HG03139 (cell line): ENCODE measurements around the gene UCK2.

ENCODE experiments used
- ATAC-seq: cut with Tn5 transposase; IDR thresholded peaks from one replicate; pipeline ENCODE4 v1.9.1; 2021; ENCODE audit not compliant: unreplicated experiment

The UCK2 gene

DNA sequence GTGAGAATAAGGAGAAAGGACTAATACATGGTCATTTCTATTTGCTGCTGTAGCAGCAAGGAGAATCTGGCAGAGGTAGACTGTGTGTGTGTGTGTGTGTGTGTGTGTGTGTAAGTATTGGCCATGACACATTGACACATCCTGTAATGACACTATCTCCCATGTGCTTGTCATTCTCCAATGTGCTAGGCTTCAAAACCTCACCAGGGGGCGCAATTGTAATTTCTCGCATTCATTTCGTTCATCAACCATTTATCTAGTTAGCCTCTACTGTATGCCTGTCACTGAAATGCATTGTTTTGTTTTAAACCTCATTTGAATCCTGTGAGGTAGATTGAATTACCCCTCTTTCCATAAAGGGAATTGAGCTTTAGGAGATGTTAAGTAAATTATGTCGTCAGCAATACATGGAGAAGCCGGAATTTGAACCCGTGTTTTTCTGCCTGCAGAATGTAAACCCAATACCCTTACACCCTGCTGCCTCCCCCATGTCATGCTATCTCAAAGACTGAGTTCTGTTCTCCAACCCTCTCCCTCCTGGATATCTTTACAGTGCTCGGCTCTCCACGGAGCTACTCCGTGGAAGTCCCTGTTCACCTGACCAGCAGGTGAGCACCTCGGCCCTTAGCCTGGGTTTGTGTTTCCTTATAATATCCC, 100.8 kb downstream of the UCK2 start:
- peak; percentile 42 for ATAC-seq

DNA sequence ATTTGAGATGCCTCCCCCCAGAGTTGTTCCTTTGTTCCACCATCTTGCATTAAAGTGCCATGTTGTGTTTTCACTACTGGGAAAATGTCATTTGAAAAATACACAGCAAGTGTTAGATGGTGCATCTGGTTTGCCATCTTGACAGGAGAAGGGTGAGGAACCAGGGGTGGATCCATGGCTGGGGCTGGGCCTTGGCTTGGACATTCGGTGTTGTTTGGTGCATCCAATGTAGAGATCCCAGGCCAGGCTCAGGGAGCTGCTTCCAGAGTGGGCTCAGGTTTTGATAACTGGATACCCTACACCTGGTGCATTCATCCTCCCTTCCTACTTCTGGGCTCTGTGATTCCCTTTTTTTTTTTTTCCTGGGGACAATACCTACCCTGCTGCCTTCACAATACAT, 103.5 kb downstream of the UCK2 start:
- ATAC-seq: no peak

DNA sequence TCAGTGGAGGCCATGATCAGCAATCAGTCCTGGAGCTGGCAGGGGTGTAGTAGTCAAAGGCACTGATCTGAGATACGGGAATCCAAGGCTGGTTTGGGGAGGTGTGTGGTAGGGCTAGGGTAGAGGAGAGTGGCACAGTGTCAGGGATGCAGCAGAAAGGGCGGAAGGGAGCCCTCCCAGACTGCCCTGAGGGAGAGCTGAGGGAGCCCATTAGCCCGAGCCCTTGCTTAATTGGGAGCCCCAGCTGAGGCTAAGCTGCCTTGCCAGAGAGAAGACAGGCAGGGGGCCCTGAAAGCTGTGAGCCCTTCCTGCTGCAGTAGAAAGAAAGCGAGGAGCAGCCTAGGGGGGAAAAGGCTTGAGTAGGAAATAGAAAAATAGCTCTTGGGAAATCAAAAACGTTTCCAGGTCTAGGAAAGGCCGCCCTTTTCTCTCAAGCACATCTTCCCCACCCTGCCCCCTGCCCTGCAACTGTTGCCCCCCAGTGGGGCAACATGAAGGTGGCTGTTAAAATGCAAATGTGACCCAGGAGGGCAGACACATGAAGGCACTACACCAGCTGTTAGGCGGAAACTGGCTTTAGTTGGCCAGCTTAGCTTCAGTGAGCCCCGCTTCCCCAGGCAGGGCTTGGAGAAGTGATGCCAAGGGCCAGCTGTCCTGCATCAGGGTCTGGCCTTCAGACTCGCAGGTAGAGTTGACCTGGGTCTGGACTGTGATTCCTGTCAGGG, 106.2 kb downstream of the UCK2 start:
- ATAC-seq: no peak

DNA sequence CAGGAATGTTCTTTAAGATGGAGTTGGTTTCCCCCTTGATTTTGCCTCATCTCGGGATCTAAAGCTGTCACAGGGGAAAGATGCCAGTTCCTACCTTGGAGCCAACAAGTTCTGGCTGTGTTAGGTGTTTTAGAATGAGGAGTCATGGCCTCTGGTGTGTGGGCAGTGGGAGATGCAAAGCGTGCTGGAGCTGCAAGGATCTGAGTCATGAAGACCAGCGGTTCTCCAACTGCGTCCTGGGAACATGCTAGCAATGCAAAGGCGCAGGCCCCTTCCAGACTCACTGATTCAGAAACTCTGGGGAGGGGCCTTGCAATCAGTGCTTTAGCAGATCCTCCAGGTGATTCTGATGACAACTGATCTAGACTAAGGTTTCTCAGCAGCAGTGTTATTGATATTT, 109.1 kb downstream of the UCK2 start:
- ATAC-seq: no peak

DNA sequence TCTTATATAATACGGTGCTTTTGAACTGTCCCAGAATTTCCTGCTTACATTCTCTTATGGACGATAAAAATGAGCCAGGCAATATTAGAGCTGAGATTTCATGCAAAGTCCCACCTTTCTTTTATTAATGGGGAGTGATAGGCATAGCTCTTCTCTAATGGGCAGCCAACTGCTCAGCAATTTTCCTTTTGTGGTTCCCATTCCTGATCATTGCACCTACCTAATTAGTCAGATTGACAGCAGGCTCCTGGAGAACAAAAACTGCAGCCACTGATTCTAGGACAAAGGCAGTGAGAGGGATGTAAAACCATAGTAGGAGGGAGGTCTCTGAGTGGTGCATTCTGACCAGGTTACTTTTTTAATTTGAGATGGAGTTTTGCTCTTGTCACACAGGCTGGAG, 110.4 kb downstream of the UCK2 start:
- no peak for ATAC-seq

DNA sequence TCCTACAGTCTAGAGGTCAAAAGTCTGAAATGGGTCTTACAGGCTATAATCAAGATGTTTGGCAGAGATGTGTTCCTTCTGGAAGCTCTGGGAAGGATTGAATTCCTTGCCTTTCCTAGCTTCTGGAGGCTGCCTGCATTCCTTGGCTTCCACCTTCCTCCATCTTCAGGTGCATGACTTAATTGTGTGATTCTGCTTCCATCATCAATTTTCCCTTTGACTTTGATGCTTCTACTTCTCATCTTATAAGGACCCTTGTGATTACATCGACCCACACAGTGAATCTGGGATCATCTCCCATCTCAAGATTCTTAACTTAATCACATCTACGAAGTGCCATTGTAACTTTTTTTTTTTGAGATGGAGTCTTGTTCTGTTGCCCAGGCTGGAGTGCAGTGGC, 111.4 kb downstream of the UCK2 start:
- ATAC-seq: no peak

DNA sequence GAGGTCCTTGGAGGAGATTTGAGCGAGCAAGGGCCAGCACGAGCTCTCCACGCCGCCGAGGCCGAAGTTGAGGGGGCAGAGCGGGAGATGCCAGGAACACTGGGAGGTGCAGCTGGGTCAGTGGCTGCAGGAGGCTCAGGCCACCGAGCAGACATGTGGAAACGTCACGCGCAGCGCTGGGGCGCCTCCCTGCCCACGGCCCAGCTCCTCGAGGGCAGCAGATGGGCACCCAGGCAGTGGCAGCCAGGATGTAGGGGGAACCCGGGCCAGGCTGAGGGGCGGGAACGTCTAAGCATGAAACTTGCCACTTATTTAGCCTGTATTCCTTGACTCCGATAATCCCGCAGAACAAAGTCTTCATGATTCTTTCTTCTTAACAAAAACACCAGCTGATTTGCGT, 114.1 kb downstream of the UCK2 start:
- ATAC-seq: no peak

DNA sequence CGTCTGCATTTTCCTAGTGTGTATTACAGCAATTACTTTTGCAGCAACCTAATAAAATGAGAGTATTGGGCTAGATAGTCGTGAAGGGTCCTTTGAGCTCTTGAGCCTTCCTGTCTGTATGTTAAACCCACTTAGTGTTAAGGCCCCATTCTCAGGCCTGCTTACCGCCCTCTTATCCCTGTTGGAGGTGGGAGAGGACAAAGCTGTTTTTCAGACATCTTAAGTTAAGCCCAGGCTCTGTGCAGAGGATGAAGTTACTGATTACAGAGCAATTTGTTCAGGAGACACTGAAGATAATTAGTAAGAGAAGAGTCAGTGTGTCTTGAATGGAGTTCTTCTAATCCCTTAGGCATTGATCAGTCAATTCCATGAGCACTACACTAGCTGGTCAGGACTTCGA, 114.6 kb downstream of the UCK2 start:
- ATAC-seq: no peak

DNA sequence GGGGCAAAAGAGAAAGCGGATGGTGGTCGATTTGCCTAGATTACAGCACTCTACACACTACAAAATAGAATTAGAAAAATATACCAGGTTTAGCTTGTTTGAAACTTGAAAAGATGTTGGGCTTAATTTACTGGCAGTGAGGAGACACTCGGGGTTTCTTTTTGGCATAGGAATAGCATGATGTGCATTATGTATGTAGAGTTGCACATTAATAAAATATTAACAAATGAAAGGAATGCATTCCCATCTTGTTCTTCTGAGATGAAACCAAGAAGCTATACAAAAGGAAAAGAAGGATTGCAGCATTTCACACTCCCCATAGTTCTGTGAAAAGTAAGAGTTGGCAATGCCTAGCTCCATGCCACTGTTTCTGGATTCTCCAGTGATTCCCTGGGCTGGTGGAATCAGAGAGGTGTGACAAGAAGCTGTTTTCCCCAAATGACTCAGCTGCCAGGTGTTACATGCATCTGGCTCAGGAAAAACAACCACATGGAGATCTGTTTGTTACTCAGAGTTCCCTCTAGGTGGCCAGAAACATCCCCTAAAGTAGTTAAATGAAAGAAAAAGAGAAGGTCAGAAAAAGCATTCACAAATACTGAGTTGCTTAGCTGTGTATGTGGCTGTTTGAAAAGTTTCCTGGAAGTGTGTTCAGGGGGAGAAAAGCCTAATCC, 115.6 kb downstream of the UCK2 start:
- no peak for ATAC-seq

DNA sequence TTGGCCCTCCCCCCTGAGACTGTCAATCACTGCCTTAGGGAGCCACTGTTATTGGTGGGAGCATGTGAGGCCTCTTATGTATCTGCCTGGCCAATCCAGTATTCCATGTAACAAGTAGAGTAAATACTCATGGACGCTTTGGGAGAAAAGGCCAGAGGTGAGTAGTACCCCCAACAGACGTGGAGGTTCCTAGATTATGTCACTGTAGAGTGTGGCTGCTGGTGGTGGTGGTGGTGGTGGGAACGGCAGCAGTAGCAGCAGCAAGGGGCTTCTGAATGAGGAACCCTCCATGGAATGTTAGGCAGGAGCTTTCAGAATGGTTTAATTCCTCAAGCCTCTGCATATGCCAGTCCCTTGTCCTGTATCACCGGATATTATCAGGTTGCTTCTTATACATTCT, 118.5 kb downstream of the UCK2 start:
- no peak for ATAC-seq

DNA sequence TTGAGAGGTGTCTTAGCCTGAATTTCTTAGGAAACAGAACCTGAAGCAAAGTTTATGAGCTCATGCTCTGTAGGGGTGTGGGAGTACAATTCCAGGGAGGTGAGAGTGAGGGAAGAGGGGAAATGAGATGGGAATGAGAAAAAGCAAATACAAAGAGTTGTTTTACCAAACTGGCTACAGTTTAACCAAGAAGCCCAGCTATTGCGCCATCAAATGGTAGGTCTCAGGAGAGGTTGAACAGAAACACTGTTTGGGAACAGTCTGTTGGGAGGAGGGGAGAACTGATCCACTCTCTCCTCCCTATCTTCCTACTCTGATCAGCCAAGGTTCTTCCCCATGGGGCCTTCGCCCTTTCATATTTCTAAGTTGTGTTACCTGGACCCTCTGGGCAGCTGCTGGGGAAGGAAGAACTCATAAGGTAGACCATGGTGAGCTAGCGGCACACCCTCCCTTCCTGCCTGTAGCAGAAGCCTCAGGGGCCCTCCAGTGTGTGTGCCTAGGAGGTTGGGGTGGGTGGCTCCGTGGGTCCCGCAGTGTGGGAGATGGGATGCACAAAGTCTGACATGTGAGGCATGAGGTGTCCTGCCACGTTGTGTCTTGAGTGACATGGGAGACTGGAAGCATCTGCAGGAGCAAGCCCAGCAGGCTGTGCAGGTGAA, 120.5 kb downstream of the UCK2 start:
- ATAC-seq: no peak

DNA sequence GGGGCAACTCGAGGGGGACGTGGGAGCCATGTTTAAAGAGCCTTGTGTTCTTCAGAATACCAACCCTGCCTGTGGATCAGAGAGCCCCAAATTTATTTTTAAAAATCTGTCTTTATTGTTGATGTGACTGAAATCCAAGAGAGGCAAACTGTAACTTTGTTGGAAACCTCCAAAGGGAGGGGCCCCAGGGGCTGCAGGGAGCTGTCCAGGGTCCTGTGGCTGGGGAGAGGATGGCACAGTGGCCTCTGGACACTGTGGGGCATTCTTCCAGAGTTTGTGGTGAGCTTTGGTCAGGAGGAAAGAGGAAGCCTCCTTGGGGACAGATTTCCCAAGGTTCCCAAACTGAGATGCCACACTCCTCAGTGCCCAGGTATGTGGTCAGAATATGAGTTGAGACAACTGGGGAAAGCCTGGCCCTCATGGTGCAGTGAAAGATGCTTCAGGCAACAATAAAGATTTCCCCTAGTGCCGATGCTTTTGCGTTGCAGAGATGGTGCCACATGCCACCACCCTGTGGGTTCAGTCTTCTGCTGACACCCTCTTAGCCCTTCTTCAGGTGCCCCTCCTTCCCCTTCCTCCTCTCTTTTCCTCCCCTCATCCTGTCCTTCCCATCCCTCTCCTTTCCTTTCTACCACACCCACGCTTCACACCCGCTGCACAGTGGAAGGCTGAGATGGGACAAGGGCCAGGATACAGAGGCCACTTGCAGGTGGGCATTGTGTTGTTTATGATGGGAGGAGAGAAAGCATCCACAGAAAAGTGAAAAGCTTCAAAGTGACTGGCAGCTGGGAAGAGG, 122.1 kb downstream of the UCK2 start:
- ATAC-seq: no peak

DNA sequence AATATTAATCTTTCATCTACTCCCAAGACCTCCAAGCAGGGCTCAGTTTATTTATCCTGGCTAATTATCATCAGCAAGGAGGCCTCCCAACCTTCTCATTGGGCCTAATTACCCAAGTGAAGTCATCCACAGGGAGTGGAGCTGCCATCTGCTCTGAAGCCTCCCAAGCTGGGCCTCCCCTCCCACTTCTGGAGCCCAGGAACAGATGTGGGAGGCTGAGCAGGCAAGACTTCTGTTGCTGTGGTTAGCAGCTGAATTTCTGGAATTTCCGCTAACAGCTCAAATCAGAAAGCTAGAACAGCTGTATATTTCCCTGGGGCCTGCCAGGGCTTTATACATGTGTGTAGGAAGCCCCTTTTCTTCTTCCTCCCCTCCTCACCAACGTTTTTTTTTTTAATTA, 127.5 kb downstream of the UCK2 start:
- ATAC-seq: no peak

DNA sequence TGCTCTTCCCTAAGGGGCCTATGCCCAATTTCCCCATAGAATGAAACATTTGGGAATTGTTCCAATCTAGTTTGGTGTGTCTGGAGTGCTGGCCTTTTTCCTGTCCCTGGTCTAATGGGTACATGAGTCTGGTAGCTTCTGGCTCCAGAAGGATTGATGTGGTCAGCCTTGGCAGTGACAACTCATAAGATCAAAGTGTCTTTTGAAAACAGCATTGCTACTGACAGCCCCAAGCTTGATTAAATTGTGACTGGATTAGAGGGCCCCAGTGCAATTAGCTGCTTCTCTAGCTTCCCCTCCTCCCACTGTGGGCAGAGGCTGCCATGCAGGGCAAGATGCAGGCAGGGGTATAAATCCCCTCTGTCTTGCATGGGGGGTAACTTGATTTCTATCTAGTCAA, 130.9 kb downstream of the UCK2 start:
- ATAC-seq: no peak

DNA sequence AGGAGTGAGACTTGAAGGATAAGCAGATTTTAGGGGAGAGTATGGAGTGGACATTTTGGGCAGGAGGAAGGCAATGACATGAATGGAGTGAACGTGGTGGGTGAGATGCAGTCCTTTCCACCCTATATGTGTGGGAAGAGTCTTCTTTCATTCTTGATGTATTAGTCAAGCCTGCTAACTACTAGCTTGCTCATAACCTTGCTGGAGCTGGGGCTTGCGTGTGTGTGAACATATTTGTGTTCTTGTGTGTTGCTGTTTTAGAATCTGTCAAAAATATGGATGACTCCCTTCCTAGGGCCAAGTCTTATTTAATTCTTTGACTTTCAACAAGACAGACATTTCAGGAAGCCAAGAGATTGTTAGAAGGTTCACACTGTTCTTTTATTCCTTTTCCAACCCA, 132.7 kb downstream of the UCK2 start:
- ATAC-seq: no peak

DNA sequence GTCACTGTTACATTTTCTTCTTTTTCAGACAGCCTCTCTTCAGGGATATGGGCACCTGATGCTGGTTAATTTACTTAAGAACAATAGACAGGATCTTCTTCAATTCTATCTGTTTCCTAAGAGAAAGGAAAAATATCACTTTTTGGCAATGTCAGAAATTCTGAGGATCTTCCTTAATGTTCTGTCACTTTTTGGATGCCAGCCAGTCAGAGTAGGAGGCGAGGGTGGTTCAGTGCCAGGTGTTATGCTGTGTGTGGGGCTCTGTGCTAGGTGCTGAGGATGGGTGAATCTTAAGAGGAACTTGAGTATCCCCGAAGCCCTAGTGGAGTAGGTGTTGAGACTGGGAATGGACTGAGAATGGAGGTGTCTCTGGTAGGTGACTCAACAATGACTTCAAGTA, 133.5 kb downstream of the UCK2 start:
- ATAC-seq: no peak
